ENCODE measurements around the gene ALPK1.

DNA sequence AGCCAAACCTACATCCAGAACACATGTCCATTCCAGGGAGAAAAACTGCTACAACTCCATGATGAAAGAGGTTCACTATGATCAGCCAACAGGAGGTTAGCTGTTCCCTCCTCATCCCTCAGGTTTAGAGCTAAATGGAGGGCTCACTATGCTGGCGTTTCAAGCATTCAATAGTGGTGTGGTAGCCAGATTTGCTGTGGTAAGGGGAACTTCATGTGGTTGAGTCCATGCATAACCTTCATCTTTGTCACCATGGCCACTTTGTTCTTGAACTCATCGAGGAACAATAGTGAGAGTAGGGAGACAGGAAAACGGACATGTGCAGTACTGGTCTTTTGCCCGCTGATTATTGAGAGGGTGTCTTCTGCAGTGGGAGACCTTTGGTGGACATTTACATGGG is 33.8 kb downstream of the ALPK1 start:
- TF ChIP-seq, protein P1, sequence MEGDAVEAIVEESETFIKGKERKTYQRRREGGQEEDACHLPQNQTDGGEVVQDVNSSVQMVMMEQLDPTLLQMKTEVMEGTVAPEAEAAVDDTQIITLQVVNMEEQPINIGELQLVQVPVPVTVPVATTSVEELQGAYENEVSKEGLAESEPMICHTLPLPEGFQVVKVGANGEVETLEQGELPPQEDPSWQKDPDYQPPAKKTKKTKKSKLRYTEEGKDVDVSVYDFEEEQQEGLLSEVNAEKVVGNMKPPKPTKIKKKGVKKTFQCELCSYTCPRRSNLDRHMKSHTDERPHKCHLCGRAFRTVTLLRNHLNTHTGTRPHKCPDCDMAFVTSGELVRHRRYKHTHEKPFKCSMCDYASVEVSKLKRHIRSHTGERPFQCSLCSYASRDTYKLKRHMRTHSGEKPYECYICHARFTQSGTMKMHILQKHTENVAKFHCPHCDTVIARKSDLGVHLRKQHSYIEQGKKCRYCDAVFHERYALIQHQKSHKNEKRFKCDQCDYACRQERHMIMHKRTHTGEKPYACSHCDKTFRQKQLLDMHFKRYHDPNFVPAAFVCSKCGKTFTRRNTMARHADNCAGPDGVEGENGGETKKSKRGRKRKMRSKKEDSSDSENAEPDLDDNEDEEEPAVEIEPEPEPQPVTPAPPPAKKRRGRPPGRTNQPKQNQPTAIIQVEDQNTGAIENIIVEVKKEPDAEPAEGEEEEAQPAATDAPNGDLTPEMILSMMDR (IDR thresholded peaks at IDR 0.05): no peak
- no peak for TF ChIP-seq POLR2A (IDR thresholded peaks at IDR 0.05)
